Smooth muscle cell (in vitro differentiated cells): ENCODE data around the gene ZBTB17. TPM values are rescaled to one million over a fixed set of nuclear protein-coding genes. Genes with fewer than 3 reads are reported as not detected.

ENCODE experiments used
- DNase-seq: peaks from one replicate; lab custom pipeline; 2025; ENCODE audit not compliant: unreplicated experiment; lab: John Stamatoyannopoulos, UW
- H2AFZ ChIP-seq: fragments of 200-600 bp; sonication (generic); 2 replicates; pipeline ENCODE4 v1.6.0; 2016; ENCODE audit warnings: antibody characterized with exemption, low read depth, mild to moderate bottlenecking
- H3F3A ChIP-seq: fragments of 200-600 bp; sonication (generic); 2 replicates; pipeline ENCODE4 v1.6.0; 2017; ENCODE audit warnings: antibody characterized with exemption, low read depth
- H3K27ac ChIP-seq: fragments of 200-600 bp; sonication (generic); 2 replicates; pipeline ENCODE4 v1.5.1; 2016; ENCODE audit warnings: low read depth, mild to moderate bottlenecking
- H3K27me3 ChIP-seq: fragments of 200-600 bp; sonication (generic); 2 replicates; pipeline ENCODE4 v1.6.1; 2016; ENCODE audit warnings: low read depth, mild to moderate bottlenecking
- H3K36me3 ChIP-seq: fragments of 200-600 bp; sonication (generic); 2 replicates; pipeline ENCODE4 v1.5.1; 2016; ENCODE audit warnings: low read depth
- H3K4me1 ChIP-seq: fragments of 200-600 bp; sonication (generic); 2 replicates; pipeline ENCODE4 v1.5.1; 2016; ENCODE audit warnings: low read depth
- H3K4me2 ChIP-seq: fragments of 200-600 bp; sonication (generic); 2 replicates; pipeline ENCODE4 v1.6.0; 2016; ENCODE audit warnings: mild to moderate bottlenecking
- H3K4me3 ChIP-seq: fragments of 200-600 bp; sonication (generic); 2 replicates; pipeline ENCODE4 v1.5.1; 2016; ENCODE audit warnings: mild to moderate bottlenecking
- H3K79me2 ChIP-seq: fragments of 200-600 bp; sonication (generic); 2 replicates; pipeline ENCODE4 v1.6.0; 2016; ENCODE audit warnings: low read depth, mild to moderate bottlenecking
- H3K9ac ChIP-seq: fragments of 200-600 bp; sonication (generic); 2 replicates; pipeline ENCODE4 v1.6.0; 2016; ENCODE audit warnings: low read depth
- H3K9me3 ChIP-seq: fragments of 200-600 bp; sonication (generic); replicated peaks from 2 replicates; pipeline ENCODE4 v1.5.1; 2016; ENCODE audit warnings: low read depth
- H4K20me1 ChIP-seq: fragments of 200-600 bp; sonication (generic); 2 replicates; pipeline ENCODE4 v1.6.0; 2016; ENCODE audit warnings: low read depth
- WGBS: methylation state at CpG from one replicate; pipeline ENCODE4 v1.1.7; 2016; ENCODE audit warnings: low lambda C conversion rate; 5-methylcytosine and 5-hydroxymethylcytosine counted together
- polyA plus RNA-seq: library from polyadenylated mRNA; unstranded; fragments of >200 nt; fragmentation: Nextera tagmentation; extraction: Ambion mirVana; gene quantifications from 2 replicates; pipeline ENCODE4 v1.2.1, GENCODE V29; 2016
- total RNA-seq: library from RNA; depleted of rRNA; stranded (reverse); fragments of >200 nt; gene quantifications from 2 replicates; pipeline ENCODE4 v1.2.3, GENCODE V29; 2014
- TF ChIP-seq, protein P1 (sequence below): fragments of 200-600 bp; sonication (generic); IDR thresholded peaks from 2 replicates; pipeline ENCODE4 v1.5.1; 2017; ENCODE audit warnings: borderline replicate concordance, mild to moderate bottlenecking, antibody characterized with exemption; ENCODE audit not compliant: insufficient read depth, poor library complexity, severe bottlenecking

ZBTB17 gene
- total and polyA plus RNA-seq, 2 experiments from 2014 or later, result 29.4 to 42.5 TPM

DNA sequence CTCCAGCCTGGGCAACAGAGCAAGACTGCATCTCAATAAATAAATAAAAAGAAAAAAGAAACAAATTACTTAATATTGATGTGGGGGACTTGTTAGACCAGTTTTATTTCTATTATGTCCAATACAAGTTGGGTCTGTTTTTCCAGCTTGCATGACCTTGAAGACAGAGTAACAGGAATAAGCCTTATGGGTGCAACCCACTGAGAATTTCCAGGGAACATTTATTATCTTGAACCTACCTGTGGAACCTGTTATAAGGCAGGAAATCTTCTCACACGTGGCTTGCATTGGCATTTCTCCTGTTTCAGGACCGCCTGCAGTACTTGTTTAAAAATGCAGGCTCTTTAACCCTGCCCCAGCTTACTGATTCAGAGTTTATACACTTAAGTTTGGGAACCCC is 64.0 kb downstream of the ZBTB17 start:
- peaks cover 60% of the 10 kb centered on the region for H3K79me2 ChIP-seq
- no peaks in the 10 kb centered on the region for H3K27me3 ChIP-seq
- no peak overlapping the region for H3K4me2 ChIP-seq
- no peak overlapping the region for H2AFZ ChIP-seq
- H3K27ac ChIP-seq, result no peak overlapping the region
- H3K9me3 ChIP-seq, result no peaks in the 10 kb centered on the region
- H4K20me1 ChIP-seq, result peaks cover 15% of the 10 kb centered on the region
- no peak overlapping the region for H3K4me3 ChIP-seq
- H3K36me3 ChIP-seq, result peaks cover 17% of the 10 kb centered on the region
- WGBS, result 79% methylated on average over 2 of the region's 2 CpGs
- DNase-seq, result no peak
- TF ChIP-seq, protein P1, sequence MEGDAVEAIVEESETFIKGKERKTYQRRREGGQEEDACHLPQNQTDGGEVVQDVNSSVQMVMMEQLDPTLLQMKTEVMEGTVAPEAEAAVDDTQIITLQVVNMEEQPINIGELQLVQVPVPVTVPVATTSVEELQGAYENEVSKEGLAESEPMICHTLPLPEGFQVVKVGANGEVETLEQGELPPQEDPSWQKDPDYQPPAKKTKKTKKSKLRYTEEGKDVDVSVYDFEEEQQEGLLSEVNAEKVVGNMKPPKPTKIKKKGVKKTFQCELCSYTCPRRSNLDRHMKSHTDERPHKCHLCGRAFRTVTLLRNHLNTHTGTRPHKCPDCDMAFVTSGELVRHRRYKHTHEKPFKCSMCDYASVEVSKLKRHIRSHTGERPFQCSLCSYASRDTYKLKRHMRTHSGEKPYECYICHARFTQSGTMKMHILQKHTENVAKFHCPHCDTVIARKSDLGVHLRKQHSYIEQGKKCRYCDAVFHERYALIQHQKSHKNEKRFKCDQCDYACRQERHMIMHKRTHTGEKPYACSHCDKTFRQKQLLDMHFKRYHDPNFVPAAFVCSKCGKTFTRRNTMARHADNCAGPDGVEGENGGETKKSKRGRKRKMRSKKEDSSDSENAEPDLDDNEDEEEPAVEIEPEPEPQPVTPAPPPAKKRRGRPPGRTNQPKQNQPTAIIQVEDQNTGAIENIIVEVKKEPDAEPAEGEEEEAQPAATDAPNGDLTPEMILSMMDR, result no peak
- no peaks in the 10 kb centered on the region for H3F3A ChIP-seq
- H3K9ac ChIP-seq, result no peak overlapping the region
- H3K4me1 ChIP-seq, result no peaks in the 10 kb centered on the region

DNA sequence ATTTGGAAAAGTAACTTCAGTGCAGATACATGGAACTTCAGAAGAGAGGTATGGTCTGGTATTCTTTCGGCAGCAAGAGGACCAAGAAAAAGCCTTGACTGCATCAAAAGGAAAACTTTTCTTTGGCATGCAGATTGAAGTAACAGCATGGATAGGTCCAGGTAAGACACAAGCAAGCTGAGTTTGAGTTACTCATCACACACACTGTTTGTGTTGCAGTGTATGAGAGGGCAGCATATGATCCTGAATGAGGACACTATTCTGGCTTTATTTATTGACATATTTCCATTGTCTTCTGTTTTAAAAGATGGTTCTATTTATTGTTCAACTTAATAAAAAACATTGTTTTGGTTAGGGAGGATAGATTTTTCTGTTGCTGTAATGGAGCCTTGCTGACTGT is 64.8 kb downstream of the ZBTB17 start:
- no peaks in the 10 kb centered on the region for H3K4me1 ChIP-seq
- H4K20me1 ChIP-seq, result peaks cover 15% of the 10 kb centered on the region
- no peaks in the 10 kb centered on the region for H3K9me3 ChIP-seq
- H3K4me3 ChIP-seq, result no peak overlapping the region
- no peak overlapping the region for H2AFZ ChIP-seq
- 94% methylated on average over 1 of the region's 1 CpG for WGBS
- H3K27me3 ChIP-seq, result no peaks in the 10 kb centered on the region
- H3K79me2 ChIP-seq, result peaks cover 68% of the 10 kb centered on the region
- no peaks in the 10 kb centered on the region for H3F3A ChIP-seq
- TF ChIP-seq, protein P1, result no peak
- no peak for DNase-seq
- no peak overlapping the region for H3K4me2 ChIP-seq
- no peak overlapping the region for H3K9ac ChIP-seq
- no peak overlapping the region for H3K27ac ChIP-seq
- peaks cover 17% of the 10 kb centered on the region for H3K36me3 ChIP-seq

DNA sequence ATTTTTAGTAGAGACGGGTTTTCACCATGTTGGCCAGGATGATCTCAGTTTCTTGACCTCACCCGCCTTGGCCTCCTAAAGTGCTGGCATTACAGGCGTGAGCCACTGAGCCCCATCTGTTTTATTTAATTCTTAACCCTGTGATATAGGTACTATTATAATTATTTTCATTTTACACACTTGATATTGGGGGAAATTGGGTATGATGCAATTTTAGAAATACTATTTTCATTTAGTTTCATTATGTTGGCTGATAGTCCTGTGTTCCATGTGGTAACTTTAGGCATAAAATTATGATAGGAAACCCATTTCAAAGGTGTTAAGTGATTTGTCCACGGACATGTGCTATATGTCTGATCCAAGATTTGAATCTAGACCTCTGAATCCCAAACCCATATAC is 67.3 kb downstream of the ZBTB17 start:
- TF ChIP-seq, protein P1, result no peak
- H3K79me2 ChIP-seq, result peaks cover 73% of the 10 kb centered on the region
- no peak for DNase-seq
- H3K4me1 ChIP-seq, result no peaks in the 10 kb centered on the region
- over 99% methylated on average over 4 of the region's 4 CpGs for WGBS
- H4K20me1 ChIP-seq, result peaks cover 26% of the 10 kb centered on the region
- no peak overlapping the region for H3K9ac ChIP-seq
- H3F3A ChIP-seq, result no peaks in the 10 kb centered on the region
- no peaks in the 10 kb centered on the region for H3K9me3 ChIP-seq
- H3K4me2 ChIP-seq, result no peak overlapping the region
- H3K4me3 ChIP-seq, result no peak overlapping the region
- no peak overlapping the region for H3K27ac ChIP-seq
- peaks cover 17% of the 10 kb centered on the region for H3K36me3 ChIP-seq
- no peak overlapping the region for H2AFZ ChIP-seq
- H3K27me3 ChIP-seq, result no peaks in the 10 kb centered on the region

DNA sequence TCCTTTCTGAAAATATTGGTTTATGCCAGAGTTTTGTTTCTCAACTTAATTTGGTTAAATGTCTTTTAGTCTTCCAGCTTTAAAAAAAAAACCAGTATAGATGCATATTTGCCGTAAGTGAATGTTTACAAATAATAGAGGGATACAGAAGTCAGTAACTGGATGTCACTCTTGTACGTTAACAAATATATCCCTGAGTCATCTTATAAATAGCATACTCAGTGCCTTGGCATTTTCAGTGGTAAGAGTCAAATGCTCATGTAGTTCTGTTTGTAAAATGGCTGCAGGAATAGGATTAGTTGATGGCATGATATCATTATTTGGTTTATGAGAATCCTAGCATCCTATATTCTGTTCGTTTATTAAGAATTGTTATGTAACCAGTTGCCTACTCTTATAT is 73.0 kb downstream of the ZBTB17 start:
- no peak for DNase-seq
- H3K4me3 ChIP-seq, result no peak overlapping the region
- H3F3A ChIP-seq, result no peaks in the 10 kb centered on the region
- no peaks in the 10 kb centered on the region for H3K36me3 ChIP-seq
- WGBS, result 56% methylated on average over 3 of the region's 3 CpGs
- H3K27ac ChIP-seq, result peak overlapping the region; percentile 22
- no peaks in the 10 kb centered on the region for H3K9me3 ChIP-seq
- H3K4me2 ChIP-seq, result no peak overlapping the region
- H3K27me3 ChIP-seq, result no peaks in the 10 kb centered on the region
- TF ChIP-seq, protein P1, result no peak
- peaks cover 7% of the 10 kb centered on the region for H3K4me1 ChIP-seq
- H4K20me1 ChIP-seq, result peaks cover 37% of the 10 kb centered on the region
- H3K9ac ChIP-seq, result no peak overlapping the region
- peaks cover 99% of the 10 kb centered on the region for H3K79me2 ChIP-seq
- no peak overlapping the region for H2AFZ ChIP-seq
